Urinary bladder (tissue), 4 donors: ENCODE data around the gene RAX2. TPM values are rescaled to one million over a fixed set of nuclear protein-coding genes. Genes with fewer than 3 reads are reported as not detected.

Experiments used
- DNase-seq: peaks from one replicate; pipeline ENCODE4 v3.0.0-alpha.2; 2015; ENCODE audit errors: extremely low spot score
- H3K27ac ChIP-seq: one replicate; pipeline ENCODE4 v1.5.1; 2013; ENCODE audit warnings: low read depth, mild to moderate bottlenecking, moderate library complexity
- H3K36me3 ChIP-seq: one replicate; pipeline ENCODE4 v1.6.1; 2013; ENCODE audit warnings: mild to moderate bottlenecking, moderate library complexity; ENCODE audit not compliant: insufficient read depth
- H3K4me1 ChIP-seq: one replicate; pipeline ENCODE4 v1.6.1; 2013; ENCODE audit warnings: mild to moderate bottlenecking, moderate library complexity; ENCODE audit not compliant: insufficient read depth
- H3K4me3 ChIP-seq: one replicate; pipeline ENCODE4 v1.5.1; 2013; ENCODE audit warnings: low read depth, low read length
- WGBS: extraction: QIAGEN DNeasy Blood & Tissue Kit; methylation state at CpG from one replicate; pipeline ENCODE4 v1.1.7; 2013; 5-methylcytosine and 5-hydroxymethylcytosine counted together
- polyA plus RNA-seq: library from polyadenylated mRNA; stranded (reverse); fragments of 200-250 nt; gene quantifications from one replicate; pipeline ENCODE4 v1.2.3, GENCODE V29; 2013
- total RNA-seq: library from RNA; depleted of rRNA; stranded (reverse); fragments of >200 nt; gene quantifications from one replicate; pipeline ENCODE4 v1.2.3, GENCODE V29; 2014
- donor health status: healthy with polysubstance abuse.
- donor health status: healthy.

The RAX2 gene
- total and polyA plus RNA-seq, 2 donors, result not detected

- no peaks in the 10 kb centered on the region for H3K36me3 ChIP-seq
- H3K27ac ChIP-seq, result no peak overlapping the region
- H3K4me3 ChIP-seq, result no peak overlapping the region
- 70% methylated on average over 7 of the region's 7 CpGs for WGBS
- no peaks in the 10 kb centered on the region for H3K4me1 ChIP-seq
- DNase-seq, result no peak
These were observed 18.9 kb upstream of the RAX2 start for GRCh38 chr19:3790941-3791340.

GRCh38 chr19:3790209-3790734, 18.2 kb upstream of the RAX2 start:
- Histone ChIP-seq H3K36me3 (no peaks in the 10 kb centered on the region), H3K4me1 (no peaks in the 10 kb centered on the region), H3K4me3 (no peak overlapping the region), H3K27ac (no peak overlapping the region)
- no peak for DNase-seq
- WGBS, result 71% methylated on average over 6 of the region's 6 CpGs

GRCh38 chr19:3788996-3789778, 17.2 kb upstream of the RAX2 start:
- H3K36me3 ChIP-seq, result no peaks in the 10 kb centered on the region
- WGBS, result 49% methylated on average over 16 of the region's 16 CpGs
- H3K4me3 ChIP-seq, result no peak overlapping the region
- DNase-seq, result no peak
- H3K27ac ChIP-seq, result no peak overlapping the region
- no peaks in the 10 kb centered on the region for H3K4me1 ChIP-seq

- 4% methylated on average over 101 of the region's 101 CpGs for WGBS
- no peak within 1 kb of the TSS for H3K27ac ChIP-seq
These were observed 14.2 kb upstream of the RAX2 start, which contains the start of gene MATK for GRCh38 chr19:3785938-3786824. TSS of gene MATK (minus strand) at chr19:3786381. CDS start at chr19:3785135, 1,246 bp downstream.

GRCh38 chr19:3785451-3785937, 13.5 kb upstream of the RAX2 start:
- DNase-seq, result no peak
- H3K36me3 ChIP-seq, result no peaks in the 10 kb centered on the region
- H3K27ac ChIP-seq, result no peak overlapping the region
- H3K4me3 ChIP-seq, result peak overlapping the region; percentile 32
- 1% methylated on average over 47 of the region's 47 CpGs for WGBS
- H3K4me1 ChIP-seq, result no peaks in the 10 kb centered on the region

More at GRCh38 chr19:3785938-3786824, 14.2 kb upstream of the RAX2 start, which contains the start of gene MATK:
- no peak for DNase-seq
- Histone ChIP-seq H3K4me1 (no peaks in the 10 kb centered on the region), H3K36me3 (no peaks in the 10 kb centered on the region), H3K4me3 (peak within 1 kb of the TSS; percentile 32)

GRCh38 chr19:3784607-3785450, 12.8 kb upstream of the RAX2 start:
- Histone ChIP-seq H3K4me3 (no peak overlapping the region), H3K27ac (no peak overlapping the region), H3K36me3 (no peaks in the 10 kb centered on the region), H3K4me1 (no peaks in the 10 kb centered on the region)
- 26% methylated on average over 25 of the region's 25 CpGs for WGBS
- no peak for DNase-seq

- 73% methylated on average over 49 of the region's 49 CpGs for WGBS
- DNase-seq, result no peak
- no peak overlapping the region for H3K27ac ChIP-seq
- no peaks in the 10 kb centered on the region for H3K4me1 ChIP-seq
- H3K36me3 ChIP-seq, result no peaks in the 10 kb centered on the region
- H3K4me3 ChIP-seq, result no peak overlapping the region
These were observed 11.9 kb upstream of the RAX2 start for GRCh38 chr19:3783660-3784584.

- H3K4me3 ChIP-seq, result no peak overlapping the region
- H3K36me3 ChIP-seq, result no peaks in the 10 kb centered on the region
- H3K27ac ChIP-seq, result no peak overlapping the region
- no peak for DNase-seq
- H3K4me1 ChIP-seq, result no peaks in the 10 kb centered on the region
- WGBS, result 85% methylated on average over 13 of the region's 13 CpGs
These were observed 10.9 kb upstream of the RAX2 start for GRCh38 chr19:3782903-3783302.

- DNase-seq, result no peak
- 96% methylated on average over 1 of the region's 1 CpG for WGBS
- H3K36me3 ChIP-seq, result no peaks in the 10 kb centered on the region
- no peak overlapping the region for H3K27ac ChIP-seq
- no peaks in the 10 kb centered on the region for H3K4me1 ChIP-seq
- no peak overlapping the region for H3K4me3 ChIP-seq
These were observed 10.3 kb upstream of the RAX2 start for GRCh38 chr19:3782330-3782729.

GRCh38 chr19:3781603-3782002, 9.6 kb upstream of the RAX2 start:
- H3K36me3 ChIP-seq, result no peaks in the 10 kb centered on the region
- 99% methylated on average over 2 of the region's 2 CpGs for WGBS
- no peak overlapping the region for H3K4me3 ChIP-seq
- H3K4me1 ChIP-seq, result no peaks in the 10 kb centered on the region
- DNase-seq, result no peak
- H3K27ac ChIP-seq, result no peak overlapping the region

GRCh38 chr19:3780786-3781304, 8.8 kb upstream of the RAX2 start:
- Histone ChIP-seq H3K27ac (no peak overlapping the region), H3K4me3 (no peak overlapping the region), H3K36me3 (no peaks in the 10 kb centered on the region), H3K4me1 (no peaks in the 10 kb centered on the region)
- DNase-seq, result no peak
- WGBS, result 89% methylated on average over 9 of the region's 9 CpGs
